ENCODE data around the gene USP19. TPM values are rescaled to one million over a fixed set of nuclear protein-coding genes. Genes with fewer than 3 reads are reported as not detected.

The USP19 gene
- total RNA-seq, 4 donors from 2014 or later: 72.3 to 113 (median 83.6) TPM

DNA sequence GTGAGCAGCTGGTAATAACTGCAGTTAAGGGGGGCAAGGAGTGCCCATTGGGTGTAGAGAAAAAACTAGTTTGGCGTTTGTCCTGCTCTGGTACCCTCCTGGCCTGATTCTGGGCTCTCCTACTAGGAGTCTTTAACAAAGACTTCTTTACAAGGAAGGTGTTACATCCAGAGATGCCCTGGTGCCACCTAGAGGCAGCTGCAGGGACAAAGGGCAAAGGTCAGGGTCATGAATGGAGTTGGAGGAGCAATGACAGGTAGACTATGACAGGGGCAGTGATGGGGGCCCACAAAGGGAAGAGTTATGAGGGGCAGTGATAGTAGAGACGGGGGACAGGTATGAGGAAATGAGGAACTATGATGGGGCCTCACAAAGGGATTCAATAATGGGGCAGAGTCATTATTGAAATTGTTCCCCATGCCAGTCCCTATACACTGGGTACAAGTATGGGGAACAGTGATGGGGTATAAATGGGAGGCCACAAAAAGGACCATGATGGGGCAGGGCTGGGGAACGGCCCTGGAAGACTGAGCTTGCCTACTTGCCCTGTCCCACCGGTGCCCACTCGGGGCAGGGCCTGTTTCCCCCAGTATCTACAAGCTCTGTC lies 37.6 kb upstream of the USP19 start:
- Histone ChIP-seq H3K9me3 (no peaks in the 10 kb centered on the region), H3K27ac (no peak overlapping the region), H3K4me1 (peaks cover 0 to 12% (median 0%) of the 10 kb centered on the region in 4 donors), H3K4me3 (no peak overlapping the region), H3K27me3 (no peaks in the 10 kb centered on the region), H3K36me3 (peaks cover 0 to 30% (median 0%) of the 10 kb centered on the region in 3 donors)
- peak in 1 of 2 donors; percentile 36 for DNase-seq (ENCODE audit: low spot score in 2 of 2)
- 61 to 70% methylated on average over 5 of the region's 5 CpGs for WGBS, 2 donors
- TF ChIP-seq, protein P1, sequence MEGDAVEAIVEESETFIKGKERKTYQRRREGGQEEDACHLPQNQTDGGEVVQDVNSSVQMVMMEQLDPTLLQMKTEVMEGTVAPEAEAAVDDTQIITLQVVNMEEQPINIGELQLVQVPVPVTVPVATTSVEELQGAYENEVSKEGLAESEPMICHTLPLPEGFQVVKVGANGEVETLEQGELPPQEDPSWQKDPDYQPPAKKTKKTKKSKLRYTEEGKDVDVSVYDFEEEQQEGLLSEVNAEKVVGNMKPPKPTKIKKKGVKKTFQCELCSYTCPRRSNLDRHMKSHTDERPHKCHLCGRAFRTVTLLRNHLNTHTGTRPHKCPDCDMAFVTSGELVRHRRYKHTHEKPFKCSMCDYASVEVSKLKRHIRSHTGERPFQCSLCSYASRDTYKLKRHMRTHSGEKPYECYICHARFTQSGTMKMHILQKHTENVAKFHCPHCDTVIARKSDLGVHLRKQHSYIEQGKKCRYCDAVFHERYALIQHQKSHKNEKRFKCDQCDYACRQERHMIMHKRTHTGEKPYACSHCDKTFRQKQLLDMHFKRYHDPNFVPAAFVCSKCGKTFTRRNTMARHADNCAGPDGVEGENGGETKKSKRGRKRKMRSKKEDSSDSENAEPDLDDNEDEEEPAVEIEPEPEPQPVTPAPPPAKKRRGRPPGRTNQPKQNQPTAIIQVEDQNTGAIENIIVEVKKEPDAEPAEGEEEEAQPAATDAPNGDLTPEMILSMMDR (IDR thresholded peaks at IDR 0.05): peak in 3 of 5 experiments; percentile 24 to 44 (median 36)
- no peak for TF ChIP-seq EP300 (IDR thresholded peaks at IDR 0.05)

DNA sequence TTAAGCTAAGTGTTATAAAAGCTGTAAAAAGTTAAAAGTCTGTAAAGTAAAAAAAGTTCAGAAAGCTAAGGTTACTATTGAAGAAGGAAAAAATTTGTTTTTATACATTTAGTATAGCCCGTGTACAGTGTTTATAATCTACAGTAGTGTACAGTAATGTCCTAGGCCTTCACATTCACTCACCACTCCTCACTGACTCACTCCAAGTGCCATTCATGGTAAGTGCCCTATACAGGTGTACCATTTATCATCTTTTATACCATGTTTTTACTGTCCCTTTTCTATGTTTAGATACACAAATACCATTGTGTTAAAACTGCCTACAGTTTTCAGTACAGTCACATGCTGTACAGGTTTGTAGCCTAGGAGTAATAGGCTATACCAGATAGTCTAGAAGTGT lies 36.7 kb upstream of the USP19 start:
- Histone ChIP-seq H3K4me1 (peaks cover 0 to 5% (median 0%) of the 10 kb centered on the region in 4 donors), H3K4me3 (no peak overlapping the region), H3K36me3 (peaks cover 0 to 21% (median 0%) of the 10 kb centered on the region in 3 donors), H3K9me3 (no peaks in the 10 kb centered on the region), H3K27me3 (no peaks in the 10 kb centered on the region), H3K27ac (no peak overlapping the region)
- TF ChIP-seq, protein P1 (IDR thresholded peaks at IDR 0.05): no peak
- TF ChIP-seq POLR2A (IDR thresholded peaks at IDR 0.05) (no peak), EP300 (IDR thresholded peaks at IDR 0.05) (no peak)
- whole genome bisulfite sequencing, 2 donors: 65 to 74% methylated on average over 1 of the region's 1 CpG
- no peak for DNase-seq (ENCODE audit: low spot score in 2 of 2)

DNA sequence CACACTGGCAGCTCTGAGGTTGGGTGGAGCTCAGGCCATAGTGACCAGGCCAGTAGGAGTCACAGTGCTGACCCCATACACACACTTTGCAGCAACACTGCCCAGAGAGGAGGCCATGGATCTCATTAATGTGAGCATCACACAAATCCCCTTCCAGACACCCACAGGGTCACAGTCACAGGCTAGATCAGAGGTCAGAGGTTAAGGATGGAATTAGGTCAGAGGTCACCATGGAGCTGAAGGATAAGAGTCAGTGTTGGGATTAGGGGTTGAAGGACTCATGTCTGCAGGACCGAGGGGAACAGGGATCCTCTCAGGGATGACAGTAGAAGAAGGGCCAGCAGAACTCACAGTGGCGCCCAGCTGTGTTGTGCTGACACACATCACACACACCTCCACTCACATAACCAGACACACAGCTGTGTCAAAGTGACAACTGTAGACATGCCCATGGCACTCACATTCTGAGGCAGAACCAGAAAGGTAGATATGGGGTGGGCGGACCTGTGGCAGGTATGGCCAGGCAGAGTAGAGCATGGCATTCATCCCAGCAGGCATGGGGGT lies 32.8 kb upstream of the USP19 start:
- H3K27ac ChIP-seq: no peak overlapping the region
- no peaks in the 10 kb centered on the region for H3K27me3 ChIP-seq
- 71 to 80% methylated on average over 3 of the region's 3 CpGs for WGBS, 2 donors
- H3K9me3 ChIP-seq: no peaks in the 10 kb centered on the region
- H3K4me1 ChIP-seq: no peaks in the 10 kb centered on the region
- no peak for DNase-seq (ENCODE audit: low spot score in 2 of 2)
- no peak overlapping the region for H3K4me3 ChIP-seq
- no peaks in the 10 kb centered on the region for H3K36me3 ChIP-seq
- TF ChIP-seq EP300 (IDR thresholded peaks at IDR 0.05): no peak
- TF ChIP-seq, protein P1 (IDR thresholded peaks at IDR 0.05): no peak
- TF ChIP-seq POLR2A (IDR thresholded peaks at IDR 0.05): no peak

DNA sequence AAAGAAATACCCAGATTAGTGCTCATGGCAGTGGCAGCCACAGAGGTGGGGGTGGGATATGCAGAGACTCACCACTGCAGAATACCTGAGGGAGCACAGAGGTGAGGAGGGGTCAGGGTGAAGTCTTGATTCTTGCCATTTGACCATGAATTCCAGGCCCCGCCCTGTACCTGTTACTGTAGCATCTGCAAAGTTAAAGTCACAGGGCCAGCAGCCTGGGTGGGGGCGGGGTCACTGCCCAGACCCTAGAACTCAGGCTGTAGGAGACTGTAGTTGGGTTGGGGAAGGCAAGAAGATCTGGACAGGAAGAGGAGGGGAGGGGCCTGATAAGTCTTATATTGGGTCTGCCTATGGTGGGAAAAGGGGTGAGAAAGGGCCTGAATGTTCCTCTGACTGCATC lies 31.0 kb upstream of the USP19 start:
- no peak overlapping the region for H3K27ac ChIP-seq
- no peak for DNase-seq (ENCODE audit: low spot score in 2 of 2)
- no peaks in the 10 kb centered on the region for H3K27me3 ChIP-seq
- no peaks in the 10 kb centered on the region for H3K4me1 ChIP-seq
- 93 to 100% methylated on average over 2 of the region's 2 CpGs for WGBS, 2 donors
- TF ChIP-seq, protein P1 (IDR thresholded peaks at IDR 0.05): no peak
- TF ChIP-seq POLR2A (IDR thresholded peaks at IDR 0.05) (no peak), EP300 (IDR thresholded peaks at IDR 0.05) (no peak)
- no peak overlapping the region for H3K4me3 ChIP-seq
- no peaks in the 10 kb centered on the region for H3K36me3 ChIP-seq
- no peaks in the 10 kb centered on the region for H3K9me3 ChIP-seq

DNA sequence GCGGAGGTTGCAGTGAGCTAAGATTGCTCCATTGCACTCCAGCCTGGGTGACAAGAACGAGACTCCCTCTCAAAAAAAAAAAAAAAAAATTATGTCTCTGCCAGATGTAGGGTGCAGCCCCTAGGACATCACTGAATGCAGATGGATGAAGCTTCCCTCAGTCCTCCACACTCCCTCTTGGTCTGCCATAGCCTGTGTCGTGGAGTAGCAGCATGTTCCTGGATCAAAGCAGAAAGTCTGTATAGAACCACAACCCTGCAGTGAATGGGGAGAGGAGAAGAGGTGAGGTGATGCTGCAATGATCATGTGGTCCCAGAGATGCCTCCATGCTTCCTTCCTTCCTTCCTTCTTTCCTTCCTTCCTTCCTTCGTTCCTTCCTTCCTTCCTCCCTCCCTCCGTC lies 27.5 kb upstream of the USP19 start:
- 80 to 82% methylated on average over 5 of the region's 5 CpGs for WGBS, 2 donors
- TF ChIP-seq, protein P1 (IDR thresholded peaks at IDR 0.05): no peak
- no peak for TF ChIP-seq EP300 (IDR thresholded peaks at IDR 0.05)
- no peak for TF ChIP-seq POLR2A (IDR thresholded peaks at IDR 0.05)
- H3K4me1 ChIP-seq: no peaks in the 10 kb centered on the region
- H3K27ac ChIP-seq: no peak overlapping the region
- no peak for DNase-seq (ENCODE audit: low spot score in 2 of 2)
- H3K36me3 ChIP-seq: no peaks in the 10 kb centered on the region
- no peaks in the 10 kb centered on the region for H3K27me3 ChIP-seq
- no peak overlapping the region for H3K4me3 ChIP-seq
- no peaks in the 10 kb centered on the region for H3K9me3 ChIP-seq
